ENCODE results near the gene MED13L.

- TF ChIP-seq CTCF (IDR thresholded peaks at IDR 0.05) (no peak), EZH2 (IDR thresholded peaks at IDR 0.05; ENCODE audit: borderline replicate concordance, insufficient read depth, low read depth, low read length, poor library complexity, severe bottlenecking) (no peak)
Observed at GRCh38 chr12:116057356-116057755, 220.1 kb downstream of the MED13L start.

All from B cell (primary cell).